Naive B cell (primary cell): ENCODE data around the gene TNIP2. TPM values are rescaled to one million over a fixed set of nuclear protein-coding genes. Genes with fewer than 3 reads are reported as not detected.

ENCODE experiments used
- ATAC-seq, 2 donors: fragments of 150-1000 bp; cut with Tn5 transposase; 2 replicates each; pipeline ENCODE4 v1.10.0; 2021; ENCODE audit warnings: low read depth in 2 of 2, mild to moderate bottlenecking in 2 of 2, moderate library complexity in 2 of 2
- DNase-seq: peaks from one replicate; pipeline ENCODE4 v3.0.0; 2022
- H3K27ac Mint-ChIP-seq, 6 donors: one replicate each; pipeline ENCODE4 v1.8.0; 2020 to 2022; ENCODE audit warnings: mild to moderate bottlenecking in 6 of 6, mixed read lengths in 6 of 6, moderate library complexity in 5 of 6, inconsistent platforms in 2 of 6
- H3K27me3 Mint-ChIP-seq, 3 donors: one replicate each; pipeline ENCODE4 v1.8.0; 2021 to 2022; ENCODE audit warnings: mixed read lengths in 3 of 3, mild to moderate bottlenecking in 1 of 3
- H3K36me3 Mint-ChIP-seq, 2 donors: one replicate each; pipeline ENCODE4 v1.8.0; 2020 to 2022; ENCODE audit warnings: mixed read lengths in 2 of 2, inconsistent platforms in 1 of 2, mild to moderate bottlenecking in 1 of 2
- H3K4me1 Mint-ChIP-seq, 3 donors: one replicate each; pipeline ENCODE4 v1.8.0; 2020 to 2022; ENCODE audit warnings: mixed read lengths in 3 of 3, inconsistent platforms in 1 of 3, mild to moderate bottlenecking in 1 of 3, moderate library complexity in 1 of 3
- H3K4me3 Mint-ChIP-seq, 8 donors: one replicate each; pipeline ENCODE4 v1.8.0; 2020 to 2022; ENCODE audit warnings: mild to moderate bottlenecking in 8 of 8, mixed read lengths in 8 of 8, moderate library complexity in 8 of 8, inconsistent platforms in 2 of 8
- H3K9me3 Mint-ChIP-seq, 7 donors: one replicate each; pipeline ENCODE4 v1.8.0; 2020 to 2022; ENCODE audit warnings: mixed read lengths in 7 of 7, mild to moderate bottlenecking in 5 of 7, inconsistent platforms in 2 of 7, moderate library complexity in 1 of 7
- polyA plus RNA-seq, 6 donors: library from polyadenylated mRNA; unstranded; fragments of 300-500 nt; fragmentation: Illumina TruSeq; gene quantifications; one replicate each; pipeline ENCODE4 v1.2.3, GENCODE V29; 2021; ENCODE audit warnings: low read depth in 6 of 6

TNIP2 gene
- polyA plus RNA-seq, 6 donors from 2014 or later, result 25.4 to 36.2 (median 35.3) TPM

DNA sequence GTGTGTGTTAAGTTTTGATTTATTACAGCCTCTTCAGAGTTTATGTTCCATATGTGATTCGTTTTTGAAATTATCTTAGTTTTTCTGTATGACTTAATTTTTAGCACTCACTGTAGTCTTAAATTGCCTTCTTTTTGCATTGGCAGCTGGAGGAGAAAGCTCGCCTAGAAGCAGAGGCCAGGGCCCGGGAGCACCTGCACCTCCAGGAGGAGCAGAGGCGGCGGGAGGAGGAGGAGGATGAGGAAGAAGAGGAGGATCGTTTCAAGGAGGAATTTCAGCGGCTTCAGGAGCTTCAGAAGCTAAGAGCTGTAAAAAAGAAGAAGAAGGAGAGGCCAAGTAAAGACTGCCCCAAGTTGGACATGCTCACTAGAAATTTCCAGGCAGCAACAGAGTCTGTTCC is 56.6 kb downstream of the TNIP2 start:
- no peak for ATAC-seq
- H3K27ac Mint-ChIP-seq, result peak overlapping the region in 4 of 6 donors; percentile 20 to 76 (median 65)
- peaks cover 22 to 27% of the 10 kb centered on the region in 2 donors for H3K36me3 Mint-ChIP-seq
- H3K9me3 Mint-ChIP-seq, result no peaks in the 10 kb centered on the region
- H3K27me3 Mint-ChIP-seq, result no peaks in the 10 kb centered on the region
- DNase-seq, result no peak
- peaks cover 30 to 57% (median 42%) of the 10 kb centered on the region in 3 donors for H3K4me1 Mint-ChIP-seq
- H3K4me3 Mint-ChIP-seq, result no peak overlapping the region

DNA sequence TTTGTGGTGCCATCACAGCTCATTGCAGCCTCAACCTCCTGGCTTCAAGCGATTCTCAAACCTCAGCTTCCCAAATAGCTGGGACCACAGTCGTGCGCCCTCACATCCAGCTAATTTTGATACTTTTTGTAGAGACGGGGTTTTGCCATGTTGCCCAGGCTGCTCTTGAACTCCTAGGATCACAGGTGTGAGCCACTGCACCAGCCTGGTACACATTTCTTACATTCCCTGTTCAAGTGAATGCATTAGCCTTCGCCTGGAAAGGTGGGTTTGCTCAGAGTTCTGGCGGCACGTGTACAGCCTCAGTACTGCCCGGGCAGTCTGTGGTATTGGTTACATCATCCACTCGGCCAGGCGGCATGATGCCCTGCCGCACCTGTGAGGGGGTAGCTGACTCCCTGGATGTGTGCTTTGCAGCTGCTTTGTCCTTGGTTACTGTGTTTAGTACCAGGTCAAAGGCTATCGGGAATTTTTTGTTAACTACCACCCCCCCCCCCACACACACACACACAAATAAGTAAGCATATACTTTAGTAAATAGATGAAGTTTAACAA is 57.1 kb downstream of the TNIP2 start:
- ATAC-seq (no peak), DNase-seq (no peak)
- Mint-ChIP-seq H3K27me3 (no peaks in the 10 kb centered on the region), H3K4me1 (peaks cover 30 to 62% (median 42%) of the 10 kb centered on the region in 3 donors), H3K9me3 (no peaks in the 10 kb centered on the region), H3K36me3 (peaks cover 22 to 28% of the 10 kb centered on the region in 2 donors), H3K27ac (peak overlapping the region in 3 of 6 donors; percentile 35 to 92 (median 76)), H3K4me3 (peak overlapping the region in 1 of 8 donors; percentile 30)

- peaks cover 36 to 67% (median 42%) of the 10 kb centered on the region in 3 donors for H3K4me1 Mint-ChIP-seq
- H3K4me3 Mint-ChIP-seq, result peak overlapping the region in 1 of 8 donors; percentile 30
- DNase-seq, result no peak
- no peak for ATAC-seq
- no peaks in the 10 kb centered on the region for H3K27me3 Mint-ChIP-seq
- peak overlapping the region in 4 of 6 donors; percentile 35 to 96 (median 84) for H3K27ac Mint-ChIP-seq
- H3K9me3 Mint-ChIP-seq, result no peaks in the 10 kb centered on the region
- peaks cover 22 to 33% of the 10 kb centered on the region in 2 donors for H3K36me3 Mint-ChIP-seq
Observed at GRCh38 chr4:2698504-2698903, 57.6 kb downstream of the TNIP2 start.

DNA sequence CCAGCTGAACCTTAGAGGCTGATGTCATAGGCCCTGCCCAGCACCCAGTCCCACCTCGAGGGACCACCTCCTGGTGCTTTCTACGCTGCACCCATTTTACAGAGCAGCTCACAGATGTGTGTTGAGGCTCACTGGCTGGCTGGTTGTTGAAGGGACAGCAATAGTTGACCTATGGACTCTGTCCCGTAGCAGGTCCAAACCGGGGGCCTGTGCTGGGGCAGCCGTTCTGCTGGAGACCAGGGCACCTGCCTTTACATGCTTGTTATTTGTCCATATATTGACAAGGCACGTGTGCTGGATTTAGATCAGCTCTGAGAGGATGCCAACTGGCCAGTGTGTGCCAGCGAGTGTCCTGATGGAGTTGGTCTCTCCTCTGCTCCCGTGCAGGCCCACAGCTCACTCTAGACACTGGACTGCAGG is 58.1 kb downstream of the TNIP2 start:
- H3K4me1 Mint-ChIP-seq, result peaks cover 36 to 67% (median 41%) of the 10 kb centered on the region in 3 donors
- ATAC-seq (no peak), DNase-seq (no peak)
- H3K36me3 Mint-ChIP-seq, result peaks cover 22 to 35% of the 10 kb centered on the region in 2 donors
- peak overlapping the region; percentile 12 to 96 (median 68) for H3K27ac Mint-ChIP-seq
- no peaks in the 10 kb centered on the region for H3K27me3 Mint-ChIP-seq
- no peaks in the 10 kb centered on the region for H3K9me3 Mint-ChIP-seq
- H3K4me3 Mint-ChIP-seq, result peak overlapping the region in 1 of 8 donors; percentile 9

GRCh38 chr4:2696423-2696822 is 59.7 kb downstream of the TNIP2 start:
- DNase-seq (peak; percentile 82), ATAC-seq (peak; percentile 95 to 97)
- peaks cover 44 to 69% (median 45%) of the 10 kb centered on the region in 3 donors for H3K4me1 Mint-ChIP-seq
- H3K9me3 Mint-ChIP-seq, result no peaks in the 10 kb centered on the region
- peaks cover 23 to 39% of the 10 kb centered on the region in 2 donors for H3K36me3 Mint-ChIP-seq
- peak overlapping the region; percentile 52 to 88 (median 86) for H3K4me3 Mint-ChIP-seq
- H3K27me3 Mint-ChIP-seq, result no peaks in the 10 kb centered on the region
- H3K27ac Mint-ChIP-seq, result peak overlapping the region; percentile 92 to 98 (median 97)

- Mint-ChIP-seq H3K36me3 (peaks cover 23 to 34% of the 10 kb centered on the region in 2 donors), H3K27me3 (no peaks in the 10 kb centered on the region), H3K27ac (peak overlapping the region in 5 of 6 donors; percentile 23 to 93 (median 53)), H3K4me3 (peak overlapping the region; percentile 23 to 75 (median 58)), H3K9me3 (no peaks in the 10 kb centered on the region), H3K4me1 (peaks cover 50 to 77% (median 51%) of the 10 kb centered on the region in 3 donors)
- no peak for DNase-seq
- no peak for ATAC-seq
Observed at GRCh38 chr4:2695346-2696060, 60.6 kb downstream of the TNIP2 start.

- Mint-ChIP-seq H3K4me1 (peaks cover 53 to 85% (median 59%) of the 10 kb centered on the region in 3 donors), H3K27me3 (no peaks in the 10 kb centered on the region), H3K4me3 (peak overlapping the region in 2 of 8 donors; percentile 31 to 70), H3K9me3 (no peaks in the 10 kb centered on the region), H3K27ac (peak overlapping the region in 3 of 6 donors; percentile 26 to 68 (median 44)), H3K36me3 (peaks cover 23 to 26% of the 10 kb centered on the region in 2 donors)
- DNase-seq, result no peak
- no peak for ATAC-seq
Observed at GRCh38 chr4:2694691-2695090, 61.4 kb downstream of the TNIP2 start.

DNA sequence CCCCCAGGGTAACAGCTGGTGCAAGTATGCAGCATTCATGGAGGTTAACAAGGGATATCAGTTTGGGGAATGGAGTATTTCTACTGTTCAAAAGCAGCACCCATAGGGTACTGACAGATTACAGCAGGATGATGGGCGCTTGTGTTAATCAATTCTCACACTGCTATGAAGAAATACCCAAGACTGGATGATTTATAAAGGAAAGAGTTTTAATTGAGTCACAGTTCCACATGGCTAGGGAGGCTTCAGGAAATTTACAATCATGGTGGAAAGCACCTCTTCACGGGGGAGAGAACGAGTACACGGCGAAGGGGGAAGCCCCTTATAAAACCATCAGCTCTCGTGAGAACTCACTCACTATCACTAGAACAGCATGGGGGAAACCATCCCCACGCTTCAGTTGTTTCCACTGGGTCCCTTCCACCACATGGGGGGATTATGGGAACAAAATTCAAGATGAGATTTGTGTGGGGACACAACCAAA is 64.1 kb downstream of the TNIP2 start:
- Mint-ChIP-seq H3K4me3 (peak overlapping the region in 7 of 8 donors; percentile 17 to 81 (median 70)), H3K27ac (peak overlapping the region; percentile 88 to 98 (median 95)), H3K27me3 (no peaks in the 10 kb centered on the region), H3K9me3 (no peaks in the 10 kb centered on the region), H3K36me3 (peaks cover 15 to 32% of the 10 kb centered on the region in 2 donors), H3K4me1 (peaks cover 65 to 83% (median 72%) of the 10 kb centered on the region in 3 donors)
- peak; percentile 45 for DNase-seq
- ATAC-seq, result peak; percentile 12 to 31

Other genes with a start within 250 kb of the TNIP2 start
- 1 to 10 TPM; 1.5 to 5.9 (median 2.2) TPM for gene FAM193A, start 219.7 kb downstream of the TNIP2 start, polyA plus RNA-seq
- 10 to 100 TPM; 14.3 to 91.1 (median 28.7) TPM for gene SH3BP2, start 36.7 kb upstream of the TNIP2 start, polyA plus RNA-seq
- 100 to 1,000 TPM; 325 to 440 (median 349) TPM for gene ADD1, start 87.5 kb upstream of the TNIP2 start, polyA plus RNA-seq
- 10 to 100 TPM in 2 of 6 donors, 1 to 10 TPM in 3, under 1 TPM in 1; 0.73 to 17.7 (median 8.3) TPM for gene NOP14, start 207.1 kb upstream of the TNIP2 start, polyA plus RNA-seq
- gene GRK4, start 207.2 kb upstream of the TNIP2 start, polyA plus RNA-seq, result 1 to 10 TPM in 2 of 6 donors, under 1 TPM in 3, not detected in 1; 0.86 to 1.8 (median 0.96) TPM